OCI-LY3 (cell line): ENCODE measurements around the gene GLOD4.

ENCODE experiments used
- H2AFZ ChIP-seq: fragments of 200-600, 300-600 bp; shearing (Covaris generic); 2 replicates; pipeline ENCODE4 v1.6.0; 2014; ENCODE audit warnings: antibody characterized with exemption, low read depth, low read length
- H3K27ac ChIP-seq: fragments of 200-600, 300-600 bp; sonication (generic); 2 replicates; pipeline ENCODE4 v1.5.1; 2014; ENCODE audit warnings: mild to moderate bottlenecking, low read length, moderate library complexity, mixed read lengths
- H3K27me3 ChIP-seq: fragments of 200-600, 300-600 bp; sonication (generic); 2 replicates; pipeline ENCODE4 v1.6.1; 2014; ENCODE audit warnings: low read depth, low read length, mixed read lengths
- H3K36me3 ChIP-seq: fragments of 200-600, 300-600 bp; sonication (generic); replicated peaks from 2 replicates; pipeline ENCODE3; 2014; ENCODE audit warnings: low read depth, low read length, mixed read lengths
- H3K4me1 ChIP-seq: fragments of 300-600, 200-600 bp; sonication (generic); 2 replicates; pipeline ENCODE4 v1.6.1; 2014; ENCODE audit warnings: low read length, mixed read lengths
- H3K4me2 ChIP-seq: fragments of 200-600, 300-600 bp; sonication (generic); 2 replicates; pipeline ENCODE4 v1.6.1; 2014; ENCODE audit warnings: low read length, mixed read lengths
- H3K4me3 ChIP-seq: fragments of 300-600, 200-600 bp; sonication (generic); 2 replicates; pipeline ENCODE4 v1.5.1; 2014; ENCODE audit warnings: antibody characterized with exemption, mild to moderate bottlenecking, low read length, moderate library complexity
- H3K79me2 ChIP-seq: fragments of 300-600, 200-600 bp; shearing (Covaris generic); 2 replicates; pipeline ENCODE4 v1.6.1; 2014; ENCODE audit warnings: mild to moderate bottlenecking, low read length, mixed read lengths
- H3K9ac ChIP-seq: fragments of 300-600, 200-600 bp; shearing (Covaris generic); 2 replicates; pipeline ENCODE4 v1.6.0; 2014; ENCODE audit warnings: mild to moderate bottlenecking, low read length, moderate library complexity
- H3K9me3 ChIP-seq: fragments of 200-600, 300-600 bp; shearing (Covaris generic); 2 replicates; pipeline ENCODE4 v1.6.1; 2014; ENCODE audit warnings: low read length, mixed read lengths; ENCODE audit not compliant: insufficient read depth
- H4K20me1 ChIP-seq: fragments of 200-600, 300-600 bp; sonication (generic); 2 replicates; pipeline ENCODE4 v1.6.1; 2016; ENCODE audit warnings: low read length, mixed read lengths; ENCODE audit not compliant: insufficient read depth
- CTCF ChIP-seq: fragments of 200-600, 300-600 bp; sonication (generic); IDR thresholded peaks from 2 replicates; pipeline ENCODE4 v1.5.1; 2014; ENCODE audit warnings: antibody characterized with exemption, low read length, low read depth
- EZH2phosphoT487 ChIP-seq: fragments of 200-600 bp; shearing (Covaris generic); IDR thresholded peaks from 2 replicates; pipeline ENCODE4 v1.6.1; 2018; ENCODE audit warnings: antibody characterized with exemption, mixed run types, low read depth

GLOD4 gene

DNA sequence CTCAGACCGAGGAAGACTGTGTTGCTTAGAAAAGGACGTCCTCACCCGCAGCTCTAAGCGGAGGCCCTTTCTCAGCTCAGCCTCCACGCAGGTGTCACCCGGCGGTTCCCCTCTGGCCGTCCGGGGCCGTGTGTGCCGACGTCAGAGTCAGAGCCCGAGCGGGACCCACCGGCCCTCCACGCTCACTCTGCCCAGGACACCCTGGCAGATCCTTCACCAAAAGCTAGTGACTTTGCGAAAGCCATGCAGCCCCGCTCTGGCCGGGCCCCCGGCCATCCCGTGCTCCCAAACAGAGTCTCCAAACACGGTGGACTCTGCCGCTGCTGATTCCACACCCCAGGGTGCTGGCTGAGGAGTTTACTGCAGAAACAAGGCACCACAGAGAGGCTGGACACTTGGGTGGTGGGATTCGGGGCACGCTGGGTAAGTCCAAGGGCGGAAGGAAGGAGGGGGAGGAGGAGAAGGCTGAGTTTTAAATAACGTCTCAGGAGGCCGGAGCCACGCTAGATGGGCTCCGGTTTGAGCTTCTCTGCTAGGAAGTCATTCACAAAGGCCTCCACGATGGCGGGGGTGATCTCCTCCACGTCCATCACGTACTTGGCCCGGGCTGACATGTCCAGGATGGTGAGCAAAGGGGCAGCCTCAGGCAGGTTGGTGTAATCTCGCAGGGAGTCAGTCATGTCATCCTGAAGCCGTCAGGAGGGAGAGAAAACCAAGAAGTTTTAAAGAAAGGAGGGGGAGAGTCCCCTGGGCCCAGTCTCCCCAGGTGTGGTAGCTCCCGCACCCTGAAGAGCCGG lies 18.6 kb upstream of the GLOD4 start:
- no peak overlapping the region for H3K4me3 ChIP-seq
- TF ChIP-seq CTCF (no peak), EZH2phosphoT487 (no peak)
- H3K4me2 ChIP-seq, result no peak overlapping the region
- no peaks in the 10 kb centered on the region for H3K36me3 ChIP-seq
- H3K27me3 ChIP-seq, result no peaks in the 10 kb centered on the region
- no peaks in the 10 kb centered on the region for H3K79me2 ChIP-seq
- no peak overlapping the region for H3K9ac ChIP-seq
- H3K9me3 ChIP-seq, result no peaks in the 10 kb centered on the region
- H3K27ac ChIP-seq, result no peak overlapping the region
- no peaks in the 10 kb centered on the region for H3K4me1 ChIP-seq
- no peak overlapping the region for H2AFZ ChIP-seq
- H4K20me1 ChIP-seq, result no peaks in the 10 kb centered on the region

DNA sequence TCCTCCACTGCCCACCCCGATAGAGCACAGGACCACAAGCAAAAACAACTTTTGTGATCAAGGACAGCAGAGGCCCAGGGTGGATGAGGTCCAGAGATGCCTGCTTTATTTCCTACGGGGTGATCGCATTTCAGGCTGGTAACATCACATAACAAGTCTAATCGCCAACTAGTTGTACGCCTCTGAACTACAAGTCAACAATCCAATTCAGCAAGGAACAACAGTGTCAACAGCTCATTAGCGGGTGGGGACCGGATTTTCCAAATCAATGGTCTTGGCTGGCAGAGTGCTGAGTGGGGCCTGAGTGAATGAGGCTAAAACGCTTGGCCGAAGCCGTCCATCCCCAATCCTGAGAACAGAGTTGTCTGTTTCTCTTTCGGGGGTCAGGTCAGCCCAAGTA lies 17.2 kb upstream of the GLOD4 start:
- no peaks in the 10 kb centered on the region for H3K4me1 ChIP-seq
- H3K36me3 ChIP-seq, result no peaks in the 10 kb centered on the region
- no peak overlapping the region for H3K4me3 ChIP-seq
- no peak overlapping the region for H3K4me2 ChIP-seq
- no peak overlapping the region for H3K27ac ChIP-seq
- H3K9me3 ChIP-seq, result no peaks in the 10 kb centered on the region
- H3K79me2 ChIP-seq, result no peaks in the 10 kb centered on the region
- H4K20me1 ChIP-seq, result no peaks in the 10 kb centered on the region
- no peak overlapping the region for H3K9ac ChIP-seq
- H3K27me3 ChIP-seq, result no peaks in the 10 kb centered on the region
- TF ChIP-seq EZH2phosphoT487, result no peak
- TF ChIP-seq CTCF, result no peak
- no peak overlapping the region for H2AFZ ChIP-seq

GRCh38 chr17:798246-798645 lies 16.2 kb upstream of the GLOD4 start:
- H2AFZ ChIP-seq, result no peak overlapping the region
- H3K27ac ChIP-seq, result no peak overlapping the region
- H3K79me2 ChIP-seq, result no peaks in the 10 kb centered on the region
- no peak overlapping the region for H3K4me3 ChIP-seq
- no peaks in the 10 kb centered on the region for H3K36me3 ChIP-seq
- TF ChIP-seq CTCF (no peak), EZH2phosphoT487 (no peak)
- no peaks in the 10 kb centered on the region for H4K20me1 ChIP-seq
- H3K4me1 ChIP-seq, result no peaks in the 10 kb centered on the region
- no peaks in the 10 kb centered on the region for H3K9me3 ChIP-seq
- H3K27me3 ChIP-seq, result no peaks in the 10 kb centered on the region
- no peak overlapping the region for H3K4me2 ChIP-seq
- H3K9ac ChIP-seq, result no peak overlapping the region

DNA sequence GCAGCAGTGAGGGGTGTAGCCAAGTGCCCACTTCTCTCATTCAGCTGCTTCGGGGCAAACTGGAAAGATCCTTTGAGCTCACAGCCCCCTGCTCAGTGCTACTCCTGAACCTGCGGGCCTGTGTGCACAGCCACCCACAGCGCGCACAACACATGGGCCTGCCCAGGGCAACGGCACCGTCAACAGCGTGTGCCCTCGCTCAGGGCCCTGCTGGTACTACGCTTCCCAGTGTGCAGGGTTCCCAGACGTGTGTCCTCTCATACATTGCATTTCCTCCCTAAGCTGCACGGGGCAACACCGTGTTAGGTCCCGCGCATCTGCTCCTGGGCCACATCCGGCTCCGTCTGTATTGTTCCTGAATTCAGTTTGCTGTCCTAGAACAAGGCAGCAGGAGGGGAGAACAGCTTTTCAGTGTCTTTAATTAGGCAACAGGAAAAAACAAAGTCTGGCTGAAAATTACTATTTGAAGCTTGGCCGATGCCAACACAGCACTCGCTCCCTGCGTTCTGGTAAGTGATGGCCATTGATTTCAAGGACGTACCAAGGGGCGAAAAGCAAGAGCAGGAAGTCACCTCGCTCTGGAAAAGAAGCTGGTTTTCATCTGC lies 15.3 kb upstream of the GLOD4 start:
- H4K20me1 ChIP-seq, result no peaks in the 10 kb centered on the region
- no peak overlapping the region for H3K4me3 ChIP-seq
- no peak for TF ChIP-seq CTCF
- TF ChIP-seq EZH2phosphoT487, result no peak
- H3K27me3 ChIP-seq, result no peaks in the 10 kb centered on the region
- no peak overlapping the region for H3K9ac ChIP-seq
- H3K36me3 ChIP-seq, result no peaks in the 10 kb centered on the region
- H3K9me3 ChIP-seq, result no peaks in the 10 kb centered on the region
- H3K27ac ChIP-seq, result no peak overlapping the region
- H3K4me2 ChIP-seq, result no peak overlapping the region
- H3K4me1 ChIP-seq, result no peaks in the 10 kb centered on the region
- no peak overlapping the region for H2AFZ ChIP-seq
- H3K79me2 ChIP-seq, result no peaks in the 10 kb centered on the region
